Upper lobe of left lung (tissue), 4 donors: ENCODE measurements around the gene MGMT.

Experiments used
- EP300 ChIP-seq, 4 donors: sonication (generic); formaldehyde crosslinking; IDR thresholded peaks; one replicate each; pipeline ENCODE4 v1.5.1; 2017; ENCODE audit warnings: antibody characterized with exemption in 4 of 4, control low read depth in 2 of 4
- POLR2A ChIP-seq, 4 donors: fragments of 450-650 bp; IDR thresholded peaks; one replicate each; pipeline ENCODE4 v1.5.1; 2016 to 2017; ENCODE audit warnings: antibody characterized with exemption in 4 of 4, mild to moderate bottlenecking in 2 of 4
- POLR2AphosphoS5 ChIP-seq, 2 donors: sonication (generic); formaldehyde crosslinking; IDR thresholded peaks; one replicate each; pipeline ENCODE4 v1.5.1; 2017; ENCODE audit warnings: antibody characterized with exemption in 2 of 2
- TF ChIP-seq, protein P1 (sequence below), 6 experiments: fragments of 450-650 bp in 4 of 6; fragments of 200-600 bp in 2 of 6; sonication (generic) in 2 of 6; IDR thresholded peaks; one replicate each; pipeline ENCODE4 v1.5.1; 2016 to 2019; ENCODE audit warnings: antibody characterized with exemption in 6 of 6

DNA sequence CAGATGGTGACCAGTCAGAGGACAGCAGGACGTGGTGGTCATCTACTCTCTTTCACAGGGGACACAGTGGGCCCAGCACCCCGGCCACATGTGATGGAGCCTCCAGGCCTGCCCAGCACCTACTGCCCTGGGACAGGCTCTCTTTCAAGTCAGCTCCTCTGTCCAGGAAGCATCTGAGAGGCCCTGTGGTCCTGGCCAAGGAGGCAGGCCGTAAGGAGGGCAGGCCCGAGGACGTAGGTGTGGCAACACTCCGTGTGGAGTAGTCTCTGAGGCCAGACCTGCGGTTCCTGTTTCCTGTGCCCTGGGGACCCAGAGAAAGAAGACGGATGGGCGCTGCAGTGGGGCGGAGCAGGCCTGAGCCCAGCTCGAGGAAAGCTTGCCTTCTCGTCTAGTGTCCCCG is 317.9 kb downstream of the MGMT start:
- no peak for TF ChIP-seq EP300 (IDR thresholded peaks at IDR 0.05)
- TF ChIP-seq, protein P1, sequence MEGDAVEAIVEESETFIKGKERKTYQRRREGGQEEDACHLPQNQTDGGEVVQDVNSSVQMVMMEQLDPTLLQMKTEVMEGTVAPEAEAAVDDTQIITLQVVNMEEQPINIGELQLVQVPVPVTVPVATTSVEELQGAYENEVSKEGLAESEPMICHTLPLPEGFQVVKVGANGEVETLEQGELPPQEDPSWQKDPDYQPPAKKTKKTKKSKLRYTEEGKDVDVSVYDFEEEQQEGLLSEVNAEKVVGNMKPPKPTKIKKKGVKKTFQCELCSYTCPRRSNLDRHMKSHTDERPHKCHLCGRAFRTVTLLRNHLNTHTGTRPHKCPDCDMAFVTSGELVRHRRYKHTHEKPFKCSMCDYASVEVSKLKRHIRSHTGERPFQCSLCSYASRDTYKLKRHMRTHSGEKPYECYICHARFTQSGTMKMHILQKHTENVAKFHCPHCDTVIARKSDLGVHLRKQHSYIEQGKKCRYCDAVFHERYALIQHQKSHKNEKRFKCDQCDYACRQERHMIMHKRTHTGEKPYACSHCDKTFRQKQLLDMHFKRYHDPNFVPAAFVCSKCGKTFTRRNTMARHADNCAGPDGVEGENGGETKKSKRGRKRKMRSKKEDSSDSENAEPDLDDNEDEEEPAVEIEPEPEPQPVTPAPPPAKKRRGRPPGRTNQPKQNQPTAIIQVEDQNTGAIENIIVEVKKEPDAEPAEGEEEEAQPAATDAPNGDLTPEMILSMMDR (IDR thresholded peaks at IDR 0.05), result no peak
- TF ChIP-seq POLR2A (IDR thresholded peaks at IDR 0.05), result no peak
- TF ChIP-seq POLR2AphosphoS5 (IDR thresholded peaks at IDR 0.05), result no peak
